SKM-1 (cell line): ENCODE data around the gene ZFAND3.

Experiments
- DNase-seq: peaks from one replicate; lab custom pipeline; 2025; ENCODE audit not compliant: unreplicated experiment; lab: John Stamatoyannopoulos, UW

Gene ZFAND3

DNA sequence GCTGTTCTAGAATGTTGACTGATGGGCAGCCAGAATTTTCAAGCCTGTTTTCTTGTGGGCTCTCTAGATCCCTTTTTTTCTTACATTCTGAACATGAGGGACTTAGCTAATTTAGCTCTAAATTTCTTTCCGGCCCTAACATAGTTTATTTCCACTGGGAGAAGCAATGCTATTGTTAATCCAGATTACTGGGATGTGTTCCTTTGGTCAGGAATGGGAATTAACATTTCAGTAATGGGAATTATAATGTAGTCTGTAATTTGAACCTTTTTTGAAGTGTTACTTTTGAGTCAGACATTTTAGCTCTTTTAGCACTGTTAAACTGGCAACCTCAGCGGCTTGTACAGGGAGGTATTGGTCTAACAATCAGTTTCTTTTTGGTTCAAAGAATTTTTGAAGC is 7.5 kb downstream of the ZFAND3 start:
- DNase-seq: no peak

DNA sequence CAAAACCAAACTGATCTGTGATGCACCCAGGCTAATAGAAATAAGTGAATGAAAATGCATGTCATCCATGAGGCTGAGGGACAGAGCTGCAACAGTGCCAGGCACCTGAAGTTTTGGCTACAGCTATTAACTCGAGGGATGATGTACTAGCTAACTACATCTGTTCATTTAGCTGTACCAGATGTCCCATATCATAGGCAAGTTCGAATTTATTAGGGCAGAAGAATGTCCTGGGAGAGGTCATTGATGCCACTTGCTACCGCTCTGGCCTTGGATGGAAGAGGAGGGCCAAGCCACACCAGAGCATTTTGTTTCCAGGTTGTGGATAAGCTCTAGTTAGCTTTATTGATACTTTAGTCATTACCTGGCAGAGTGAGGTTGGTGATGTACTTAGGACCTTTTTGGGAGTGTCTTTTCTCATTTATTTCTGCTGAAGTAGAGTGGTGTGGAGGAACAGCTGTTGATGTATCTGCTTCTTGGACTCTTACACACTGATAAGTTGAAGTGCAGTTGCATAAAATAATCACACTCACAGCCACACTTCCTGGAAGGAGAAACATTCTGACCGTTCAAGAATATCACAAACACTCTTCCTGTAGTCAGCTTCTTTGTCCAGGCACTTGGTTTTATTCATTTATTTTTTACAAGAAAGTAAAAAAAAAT is 8.2 kb downstream of the ZFAND3 start:
- DNase-seq: no peak

DNA sequence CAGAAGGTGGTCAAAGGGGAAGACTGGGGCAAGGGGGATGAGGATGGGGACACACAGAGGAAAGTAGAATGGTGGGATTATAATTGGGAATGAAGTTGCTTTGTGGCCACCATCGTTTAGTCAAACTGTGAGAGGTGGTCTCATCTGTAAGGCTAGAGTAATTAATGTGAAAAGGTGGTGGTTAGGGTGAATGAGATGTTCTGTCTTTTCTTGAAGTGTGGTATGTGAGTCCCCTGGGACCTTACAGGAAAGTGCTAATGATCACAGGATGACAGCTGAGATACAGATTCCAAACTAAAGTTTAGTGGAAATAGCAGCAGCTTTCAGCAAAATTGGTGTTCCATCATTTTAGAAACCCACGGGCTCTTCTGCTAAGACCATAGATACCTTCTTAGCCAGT is 10.7 kb downstream of the ZFAND3 start:
- no peak for DNase-seq

DNA sequence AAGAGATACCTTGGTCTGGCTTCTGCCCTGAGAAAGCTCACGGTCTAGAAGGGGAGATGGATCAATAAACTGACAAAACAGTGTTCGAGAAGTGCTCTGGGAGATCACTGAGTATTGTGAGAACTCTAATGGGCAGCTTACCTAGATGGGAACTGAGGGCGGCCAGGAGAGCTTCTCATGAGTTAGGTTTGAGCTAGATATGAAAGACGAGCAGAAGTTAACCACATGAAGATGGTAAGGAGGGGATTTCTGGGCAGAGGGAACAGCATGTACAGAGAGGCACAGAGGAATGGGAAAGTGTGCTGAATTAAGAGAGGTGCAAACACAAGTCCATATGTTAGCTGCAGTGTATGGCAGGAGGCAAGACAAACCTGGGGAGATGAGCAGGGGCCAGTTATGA is 11.9 kb downstream of the ZFAND3 start:
- DNase-seq: no peak

DNA sequence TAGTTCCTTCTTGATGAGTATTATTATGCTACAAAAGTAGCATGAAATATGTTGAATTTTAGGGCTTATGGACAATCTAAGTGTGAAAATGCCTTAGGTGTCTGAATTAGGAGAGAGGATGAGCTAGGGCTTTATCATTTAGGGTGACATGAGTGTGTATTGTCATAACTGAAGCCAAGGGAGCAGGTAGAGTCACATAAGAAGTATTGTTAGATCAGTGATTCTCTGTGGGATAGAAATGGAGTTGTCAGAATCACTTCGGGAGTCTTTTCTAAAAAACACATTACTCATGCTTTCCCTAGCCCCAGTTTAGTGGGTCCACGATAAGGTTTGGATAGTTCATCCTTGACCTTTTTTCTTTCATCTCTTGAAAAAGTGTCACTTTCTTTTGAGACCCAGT is 16.4 kb downstream of the ZFAND3 start:
- DNase-seq: no peak

DNA sequence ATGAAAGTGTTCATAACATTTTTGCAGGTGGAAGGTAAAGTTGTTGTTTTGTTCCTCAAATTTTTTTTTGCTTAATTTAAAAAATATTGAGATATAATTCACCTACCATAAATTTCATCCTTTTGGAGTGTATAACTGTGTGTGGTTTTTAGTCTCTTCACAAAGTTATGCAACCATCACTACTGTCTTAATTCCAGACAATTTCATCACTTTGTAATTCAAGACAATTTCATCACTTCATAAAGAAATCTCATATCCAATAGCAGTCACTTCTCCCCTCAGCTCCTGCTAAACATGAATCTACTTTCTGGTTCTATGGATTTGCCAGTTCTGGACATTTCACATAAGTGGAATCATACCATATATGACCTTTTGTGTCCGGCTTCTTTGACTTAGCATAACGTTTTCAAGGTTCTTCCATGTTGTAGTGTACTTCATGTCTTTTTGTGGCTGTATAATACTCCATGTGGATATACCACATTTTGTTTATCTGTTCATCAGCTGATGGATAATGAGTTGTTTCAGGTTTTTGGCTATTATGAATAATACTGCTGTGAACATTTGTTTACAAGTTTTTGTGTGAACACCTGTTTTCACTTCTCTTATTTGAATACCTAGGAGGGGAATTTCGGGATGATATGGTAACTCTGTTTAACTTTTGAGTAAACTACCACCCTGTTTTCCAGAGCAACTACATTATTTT is 18.8 kb downstream of the ZFAND3 start:
- DNase-seq: no peak

DNA sequence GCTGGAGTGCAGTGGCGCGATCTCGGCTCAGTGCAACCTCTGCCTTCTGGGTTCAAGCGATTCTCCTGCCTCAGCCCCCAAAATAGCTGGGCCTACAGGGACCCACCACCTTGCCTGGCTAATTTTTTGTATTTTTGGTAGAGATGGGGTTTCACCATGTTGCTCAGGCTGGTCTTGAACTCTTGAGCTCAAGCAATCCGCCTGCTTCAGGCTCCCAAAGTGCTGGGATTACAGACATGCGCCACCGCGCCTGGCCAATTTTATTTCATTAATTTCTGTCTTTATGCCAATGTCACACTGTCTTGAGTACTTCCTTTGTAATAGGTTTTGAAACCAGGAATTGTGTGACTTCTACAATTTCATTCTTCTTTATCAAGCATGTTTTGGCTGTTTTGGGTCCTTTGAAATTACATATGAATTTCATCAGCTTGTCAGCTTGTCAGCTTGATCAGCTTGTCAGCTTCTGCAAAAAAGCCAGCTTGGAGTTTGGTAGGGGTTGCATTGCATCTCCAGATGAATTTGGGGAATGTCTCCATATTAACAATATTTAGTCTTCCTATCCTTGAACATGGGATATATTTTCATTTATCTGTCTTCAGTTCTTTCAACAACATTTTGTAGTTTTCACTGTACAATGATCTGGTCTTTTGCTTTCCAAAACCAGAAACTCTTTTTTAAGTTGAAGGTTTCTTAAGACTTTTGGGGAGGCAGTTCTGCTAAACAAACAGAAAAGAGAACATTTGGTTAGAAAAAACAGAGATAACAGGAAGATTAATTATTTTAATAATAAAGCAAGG is 20.8 kb downstream of the ZFAND3 start:
- DNase-seq: no peak

DNA sequence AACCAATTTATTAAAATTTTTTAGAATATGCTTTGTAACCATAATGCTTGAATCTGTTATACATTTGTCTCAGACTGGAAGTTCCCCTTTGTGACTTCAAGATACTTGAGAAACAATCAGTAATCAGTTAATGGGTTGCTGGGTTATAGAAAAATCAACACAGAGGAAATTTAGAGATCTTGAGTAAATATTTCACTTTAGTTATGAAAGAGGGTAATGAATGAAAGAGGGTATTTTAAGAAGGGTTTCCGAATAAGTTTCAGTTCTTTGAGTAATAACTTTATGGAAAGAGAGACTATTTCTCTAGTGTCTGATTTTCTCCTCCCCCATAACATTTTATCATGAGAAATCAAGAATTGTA is 21.4 kb downstream of the ZFAND3 start:
- DNase-seq: no peak

DNA sequence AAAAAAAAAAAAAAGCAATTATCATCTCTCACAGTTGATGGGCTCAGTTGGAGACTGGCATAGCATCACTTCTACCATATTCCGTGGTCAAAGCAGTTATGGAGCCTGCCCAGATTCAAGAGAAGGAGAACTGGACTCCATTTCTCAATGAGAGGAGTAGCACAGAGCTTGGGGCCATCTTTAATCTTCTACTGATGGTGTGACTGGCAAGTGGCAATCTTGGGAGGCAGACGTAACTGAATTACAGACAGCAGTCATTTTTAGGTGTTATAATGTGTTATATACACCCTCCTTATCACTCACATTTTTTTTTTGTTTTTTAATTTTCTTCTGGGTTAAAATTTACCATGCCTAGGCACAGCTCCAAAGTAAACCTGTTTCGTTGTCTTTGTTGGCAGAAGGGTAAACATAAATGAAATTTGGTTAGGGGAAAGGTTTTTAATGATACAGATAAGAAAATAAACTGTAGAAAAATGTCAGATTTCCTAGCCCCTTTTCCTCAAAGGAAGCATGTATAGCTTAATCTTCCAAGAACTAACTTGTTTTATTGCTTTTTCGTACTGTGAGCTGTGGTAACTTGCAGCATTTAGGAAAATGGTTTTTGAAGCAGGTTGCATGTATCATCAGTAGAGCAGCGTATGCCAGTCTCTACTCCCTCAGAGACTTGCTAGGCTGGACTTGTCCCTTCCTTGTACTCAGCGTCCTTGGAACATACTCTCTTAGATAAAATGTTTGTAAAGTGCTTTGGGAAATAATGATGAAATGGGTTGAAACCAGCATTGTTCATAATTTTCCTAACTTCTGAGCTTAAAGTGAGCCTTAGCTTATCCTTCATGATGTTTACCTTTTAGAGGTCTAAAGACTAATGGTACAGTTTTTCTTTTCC is 25.7 kb downstream of the ZFAND3 start:
- no peak for DNase-seq

DNA sequence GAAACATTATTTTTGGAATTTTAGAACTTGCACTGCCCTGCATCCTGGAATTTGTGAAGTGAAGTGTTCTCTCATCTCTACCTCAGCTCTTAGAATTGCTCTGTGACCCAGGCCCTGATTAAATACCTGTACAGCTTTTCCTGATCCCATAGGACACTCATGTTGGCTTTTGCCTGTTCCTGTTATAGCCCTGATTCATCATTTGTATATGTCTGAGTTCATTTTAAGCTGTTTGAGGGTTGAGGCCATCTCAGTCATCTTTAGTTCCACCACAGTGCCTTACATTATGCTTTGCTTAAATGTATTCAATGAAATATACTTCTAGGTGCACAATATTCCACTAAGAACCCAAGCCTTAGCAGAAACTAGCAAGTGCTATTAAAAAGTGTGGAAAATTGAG is 26.4 kb downstream of the ZFAND3 start:
- DNase-seq: no peak

DNA sequence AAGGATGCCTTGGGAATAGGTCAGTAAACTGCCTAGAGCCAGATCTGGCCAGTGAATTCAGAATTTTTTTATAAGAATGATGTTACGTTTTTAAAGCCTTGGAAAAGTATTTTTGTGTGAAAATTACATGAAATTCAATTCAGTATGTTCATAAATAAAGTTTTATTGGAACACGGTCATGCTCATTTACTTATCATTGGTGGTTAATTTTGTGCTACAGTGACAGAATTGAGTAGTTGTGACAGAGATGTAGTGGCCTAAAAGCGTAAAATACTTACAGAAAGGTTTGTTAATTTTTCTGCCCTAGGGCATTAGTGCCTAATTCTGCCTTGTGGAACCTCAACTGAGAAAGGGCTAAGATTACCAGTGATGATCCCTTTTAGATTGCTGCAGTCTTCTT is 28.2 kb downstream of the ZFAND3 start:
- DNase-seq: no peak

DNA sequence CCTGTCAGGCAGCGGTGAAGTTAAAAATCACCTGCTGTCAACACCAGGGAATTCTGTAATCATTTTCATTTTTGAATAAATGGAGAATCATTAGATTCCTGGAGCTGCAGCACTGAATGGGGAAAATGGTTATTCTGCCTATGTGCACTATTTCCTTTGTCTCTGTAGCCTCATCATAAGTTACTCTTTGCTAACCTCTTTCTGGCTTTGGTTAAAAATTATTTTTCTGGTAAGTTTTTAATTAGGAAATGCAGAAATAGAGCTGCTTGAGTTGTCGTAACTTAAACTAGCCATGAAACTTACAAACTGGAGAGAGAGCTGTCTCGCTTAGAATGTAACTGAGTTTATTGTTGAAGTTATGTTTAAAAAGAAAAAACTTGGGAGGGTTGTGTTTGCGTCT is 28.8 kb downstream of the ZFAND3 start:
- DNase-seq: no peak

DNA sequence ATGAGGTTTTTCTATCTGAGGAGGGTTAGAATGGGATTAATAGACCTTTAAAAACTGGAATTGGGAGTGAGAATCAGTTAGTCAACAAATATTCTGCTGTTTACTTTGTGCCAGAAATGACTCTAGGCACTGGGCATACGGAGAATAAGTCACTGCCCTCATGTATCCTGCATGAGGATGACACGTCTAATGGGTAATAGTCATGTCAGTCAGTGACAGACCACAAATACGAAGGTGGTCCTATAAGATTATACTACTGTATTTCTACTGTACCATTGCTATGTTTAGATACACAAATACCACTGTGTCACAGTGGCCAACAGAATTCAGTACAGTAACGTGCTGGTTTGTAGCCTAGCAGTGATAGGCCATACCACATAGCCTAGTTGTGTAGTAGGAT is 30.7 kb downstream of the ZFAND3 start:
- DNase-seq: no peak

DNA sequence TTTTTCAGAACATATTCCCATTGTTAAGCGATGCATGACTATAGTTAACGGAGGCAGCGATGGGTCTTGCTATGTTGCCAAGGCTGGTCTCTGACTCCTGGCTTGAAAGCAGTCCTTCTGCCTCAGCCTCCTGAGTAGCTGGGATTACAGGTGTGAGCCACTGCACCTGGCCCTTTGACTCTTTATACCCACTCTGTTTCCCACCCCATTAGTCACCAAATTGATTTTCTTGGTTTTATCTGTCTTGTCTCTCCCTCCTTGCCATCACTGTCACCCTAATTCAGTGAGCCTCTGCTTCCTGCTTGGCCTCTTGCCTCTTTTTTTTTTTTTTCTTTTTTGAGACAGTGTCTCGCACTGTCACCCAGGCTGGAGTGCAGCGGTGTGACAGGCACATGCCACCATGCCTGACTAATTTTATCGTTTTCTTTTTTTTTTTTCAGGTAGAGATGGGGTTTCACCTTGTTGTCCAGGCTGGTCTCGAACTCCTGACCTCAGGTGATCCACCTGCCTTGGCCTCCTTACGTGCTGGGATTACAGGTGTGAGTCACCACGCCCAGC is 31.3 kb downstream of the ZFAND3 start:
- no peak for DNase-seq

DNA sequence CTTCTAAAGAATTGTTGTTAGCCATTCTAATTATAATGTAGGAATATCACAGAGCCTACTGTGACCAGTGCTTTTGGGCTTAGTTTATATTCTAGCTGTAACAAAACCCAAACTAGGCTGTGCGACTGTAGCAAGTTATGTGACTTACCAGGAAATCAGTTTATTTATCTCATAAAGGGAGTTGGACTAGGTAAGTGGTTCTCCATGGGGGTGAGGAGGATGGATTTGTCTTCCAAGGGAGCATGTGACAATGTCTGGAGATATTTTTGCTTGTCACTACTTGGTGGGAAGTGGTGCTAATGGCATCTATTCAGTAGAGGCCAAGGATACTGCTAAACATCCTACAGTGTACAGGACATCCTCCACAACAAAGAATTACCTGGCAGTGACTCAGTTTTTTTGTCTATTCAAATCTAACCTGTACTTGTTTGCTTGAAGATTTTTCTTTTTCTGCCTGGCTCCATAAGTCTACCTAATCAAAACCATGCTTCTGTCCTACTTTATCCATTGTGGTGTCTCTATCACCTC is 32.5 kb downstream of the ZFAND3 start:
- DNase-seq: no peak

DNA sequence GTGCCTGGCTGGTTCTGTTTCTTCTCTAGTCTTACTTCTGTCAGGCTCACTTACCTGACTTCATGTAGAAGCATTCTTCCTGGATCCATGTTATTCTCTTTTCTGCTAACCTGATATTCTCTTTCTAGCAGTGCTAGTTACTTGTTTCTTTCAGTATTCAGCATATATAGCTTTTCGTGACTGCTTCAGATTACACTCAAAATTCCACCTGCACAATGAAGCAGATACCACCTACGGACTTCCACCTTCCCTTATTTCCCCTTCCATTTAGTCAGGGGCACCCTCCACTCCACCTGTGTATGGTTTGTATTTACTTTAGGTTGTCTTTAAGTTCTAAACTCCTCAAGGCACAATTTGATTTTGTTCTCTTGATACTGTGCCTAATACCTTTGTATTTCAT is 36.8 kb downstream of the ZFAND3 start:
- DNase-seq: no peak

DNA sequence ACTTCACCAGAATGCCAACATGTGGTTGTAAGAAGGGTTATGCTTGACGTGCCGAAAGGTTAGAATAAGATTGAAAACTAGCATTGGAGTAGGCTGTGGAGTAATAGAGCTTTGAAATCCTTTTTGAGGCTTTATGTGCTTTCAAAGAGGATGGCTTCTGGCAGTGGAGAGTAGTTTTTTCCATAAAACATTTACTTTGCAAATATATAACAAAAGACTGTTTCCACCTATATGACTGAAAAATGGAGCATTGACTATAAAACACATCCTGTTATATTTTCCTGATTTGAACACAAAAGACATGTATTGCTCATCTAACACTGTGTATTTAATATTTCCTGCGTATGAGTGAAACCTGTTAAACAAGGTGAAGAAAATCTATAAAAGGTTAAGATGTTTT is 38.8 kb downstream of the ZFAND3 start:
- DNase-seq: no peak

DNA sequence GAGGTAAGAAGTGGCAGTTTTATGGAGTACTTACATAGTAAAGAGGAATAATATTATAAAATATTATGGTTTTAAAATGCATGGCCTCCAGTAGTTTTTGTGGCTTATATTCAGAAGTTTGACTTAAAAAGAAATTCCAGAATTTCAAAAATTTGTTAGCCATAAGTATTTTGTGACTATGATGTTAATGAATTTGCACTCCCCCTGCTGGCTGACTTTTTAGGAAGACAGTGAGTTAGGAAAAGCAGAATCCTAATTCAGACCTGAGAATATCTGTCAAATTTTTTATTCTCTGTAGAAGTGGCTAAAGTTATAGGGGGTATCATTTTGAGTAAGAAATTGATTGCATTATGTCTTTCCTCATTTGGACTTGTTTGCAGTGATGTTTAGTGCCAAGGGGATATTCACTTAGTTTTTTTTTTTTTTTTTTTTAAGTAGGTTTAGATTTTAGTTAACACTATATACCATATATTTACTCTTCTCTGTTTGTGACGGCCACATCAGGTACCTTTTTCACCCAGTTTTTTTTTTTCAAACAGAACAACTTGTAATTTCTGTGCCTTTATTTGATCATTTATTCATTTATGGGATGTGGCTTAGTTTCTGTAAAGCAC is 40.8 kb downstream of the ZFAND3 start:
- DNase-seq: no peak

DNA sequence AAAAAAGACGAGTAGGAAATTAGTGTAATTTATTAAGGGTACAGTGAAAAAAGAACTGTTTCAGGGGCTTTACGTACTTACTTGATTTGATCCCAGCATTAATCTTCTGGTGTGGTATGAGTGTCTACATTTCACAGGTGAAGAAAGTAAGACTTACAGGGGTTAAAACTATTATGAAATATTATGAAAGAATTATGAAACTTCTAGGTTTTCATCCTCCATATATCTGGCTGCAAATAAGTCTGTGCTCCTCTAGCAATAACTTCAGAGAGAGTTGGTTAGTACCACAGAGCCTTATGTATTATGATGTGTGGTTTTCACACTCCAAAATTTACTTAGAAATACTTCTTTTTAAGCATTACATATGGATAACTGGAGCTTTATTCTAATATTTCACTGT is 41.9 kb downstream of the ZFAND3 start:
- no peak for DNase-seq

DNA sequence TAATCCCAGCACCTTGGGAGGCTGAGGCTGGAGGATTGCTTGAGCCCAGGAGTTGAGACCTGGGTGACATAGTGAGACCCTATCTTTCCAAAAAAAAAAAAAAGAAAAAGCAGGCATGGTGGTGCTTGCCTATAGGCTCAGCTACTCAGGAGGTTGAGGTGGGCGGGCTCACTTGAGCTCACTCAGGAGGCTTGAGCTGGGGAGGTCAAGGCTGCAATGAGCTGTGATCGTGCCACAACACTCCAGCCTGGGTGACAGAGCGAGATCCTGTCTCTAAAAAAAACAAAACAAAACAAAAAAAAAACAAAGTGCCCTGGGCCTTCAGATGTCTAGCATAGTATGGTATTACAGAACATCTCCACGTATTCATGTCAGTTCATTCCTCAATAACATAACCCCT is 42.9 kb downstream of the ZFAND3 start:
- DNase-seq: no peak
